Measurements from ENCODE around the gene NDUFS1.
"Not testable (repeated sequence)": the region's sequence is repeated elsewhere in the genome, so short reads cannot be mapped to it uniquely, and the experiment has no call there.

The NDUFS1 gene

GRCh38 chr2:206159346-206160124, at the start of gene NDUFS1, which contains the start of gene EEF1B2:
TSS of gene NDUFS1 (minus strand) at chr2:206159444. CDS start at chr2:206153678, 5,766 bp downstream.
TSS of gene EEF1B2 (plus strand) at chr2:206159895. CDS start at chr2:206159980, 85 bp downstream.
- DNase-seq: peak; percentile 94

- DNase-seq: no peak
These were observed 49.7 kb upstream of the NDUFS1 start for GRCh38 chr2:206208900-206209299.

- not testable (repeated sequence) for DNase-seq
These were observed 48.1 kb upstream of the NDUFS1 start for GRCh38 chr2:206207316-206207715.

GRCh38 chr2:206204710-206205109, 45.5 kb upstream of the NDUFS1 start:
- no peak for DNase-seq

GRCh38 chr2:206203331-206203730, 44.1 kb upstream of the NDUFS1 start:
- no peak for DNase-seq

DNA sequence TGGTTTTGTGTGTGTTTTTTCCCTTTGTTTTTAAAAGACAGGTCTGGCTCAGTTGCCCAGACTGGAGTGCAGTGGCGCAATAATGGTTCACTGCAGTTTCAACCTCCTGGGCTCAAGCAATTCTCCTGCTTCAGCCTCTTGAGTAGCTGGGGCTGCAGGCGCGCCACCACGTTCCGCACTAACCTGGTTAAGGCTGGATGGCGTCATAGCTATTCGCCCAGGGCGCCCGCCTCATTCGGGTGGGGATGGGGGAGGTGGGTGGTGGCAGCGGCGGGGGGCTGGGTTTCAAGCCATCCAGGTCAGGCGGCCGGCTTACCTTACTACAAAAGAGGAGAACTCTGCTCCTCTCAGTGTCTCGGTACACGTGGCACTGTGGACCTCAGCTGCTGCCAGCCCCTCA, 43.2 kb upstream of the NDUFS1 start:
- DNase-seq: no peak

DNA sequence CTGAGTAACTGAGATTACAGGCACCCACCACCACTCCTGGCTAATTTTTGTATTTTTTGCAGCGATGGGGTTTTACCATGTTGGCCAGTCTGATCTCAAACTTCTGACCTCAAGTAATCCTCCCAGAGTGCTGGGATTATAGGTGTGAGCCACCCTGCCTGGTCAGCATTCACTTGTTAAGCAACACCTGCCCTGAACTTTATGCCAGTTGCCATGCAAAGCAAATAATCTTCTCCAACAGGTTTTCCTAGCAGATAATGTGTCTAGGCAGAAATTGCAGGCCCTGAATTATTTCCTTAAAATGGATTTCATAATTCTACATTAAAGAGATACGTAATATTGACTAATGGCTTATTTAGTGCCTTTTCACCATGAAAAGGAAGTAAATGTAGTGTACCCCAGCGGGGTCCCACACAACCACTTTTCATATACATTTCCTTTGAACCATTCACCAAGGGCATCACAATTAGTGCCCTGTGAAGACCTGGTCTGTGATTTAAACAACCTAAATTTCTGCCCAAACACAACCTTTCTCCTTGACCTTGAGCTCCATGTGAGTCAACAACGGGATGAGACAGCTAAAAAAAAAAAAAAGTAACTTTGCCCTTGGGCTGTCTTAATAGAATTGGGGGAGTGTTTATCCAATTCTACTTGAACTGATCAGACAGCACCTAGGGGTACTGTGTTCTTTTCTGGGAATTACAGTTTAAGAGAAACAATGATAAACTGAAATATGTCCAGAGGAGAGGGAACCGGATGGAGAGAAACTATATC, 42.0 kb upstream of the NDUFS1 start:
- DNase-seq: no peak

DNA sequence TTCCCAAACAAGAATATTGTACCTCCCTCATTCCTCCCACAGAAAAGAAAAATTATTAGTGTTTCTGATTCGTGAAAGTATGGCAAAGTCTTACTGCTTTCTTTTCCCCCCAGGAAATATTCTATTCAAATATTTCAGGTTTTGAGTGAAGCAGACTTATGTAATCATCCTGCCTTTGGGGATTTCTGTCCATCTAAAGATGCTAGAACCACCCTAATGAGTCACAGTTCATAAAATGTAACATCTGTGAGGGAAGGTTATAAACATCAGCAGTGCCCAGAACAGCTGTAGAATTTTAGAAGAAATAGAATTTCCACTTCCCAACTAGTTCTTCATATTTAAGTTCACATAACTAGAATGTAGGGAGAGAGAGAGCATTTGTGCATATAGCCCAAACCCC, 39.4 kb upstream of the NDUFS1 start:
- no peak for DNase-seq

DNA sequence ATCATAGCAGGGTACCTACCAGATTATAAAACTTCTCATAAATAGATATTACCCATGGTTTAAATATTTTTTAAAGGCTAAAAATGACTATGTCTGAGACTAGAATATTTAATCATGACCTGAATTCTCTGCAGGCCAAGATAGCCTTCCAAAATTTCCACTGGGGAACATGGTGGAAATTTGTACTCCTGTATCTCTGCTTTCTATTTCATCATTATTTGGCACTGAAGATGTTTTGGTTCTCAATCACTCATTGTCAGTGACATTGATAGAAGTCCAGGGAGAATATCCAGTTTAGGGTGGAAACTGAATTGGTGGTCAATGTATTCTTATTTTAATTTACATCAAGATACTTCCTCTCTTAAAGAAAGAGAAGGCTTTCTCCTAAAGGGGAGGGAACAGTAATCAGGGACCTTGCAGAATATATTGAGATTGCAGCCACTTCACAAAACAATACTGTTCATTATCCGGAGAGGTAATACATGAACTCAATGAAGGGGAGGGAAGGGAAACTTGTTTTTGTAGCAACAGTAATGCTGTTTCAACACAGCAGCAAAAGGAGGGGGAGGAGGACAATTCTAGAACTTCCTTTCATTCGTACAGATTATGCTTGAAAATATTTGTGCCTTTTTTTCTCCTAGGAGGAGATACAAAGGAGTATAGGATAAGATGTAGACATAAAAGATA, 34.6 kb upstream of the NDUFS1 start:
- DNase-seq: no peak

DNA sequence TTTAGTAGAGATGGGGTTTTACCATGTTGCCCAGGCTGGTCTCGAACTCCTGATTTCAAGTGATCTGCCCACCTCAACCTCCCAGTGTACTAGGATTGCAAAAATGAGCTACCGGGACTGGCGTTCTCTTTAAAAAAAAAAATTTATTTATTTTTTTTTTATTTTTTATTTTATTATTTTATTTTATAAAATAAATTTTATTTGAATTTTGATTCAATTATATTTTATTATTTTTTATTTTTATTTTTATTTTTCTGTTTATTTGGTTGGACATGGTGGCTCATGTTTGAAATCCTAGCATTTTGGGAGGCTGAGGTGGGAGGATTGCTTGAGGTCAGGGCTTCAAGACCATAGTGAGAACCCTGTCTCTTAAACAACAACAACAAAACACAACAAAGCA, 32.9 kb upstream of the NDUFS1 start:
- no peak for DNase-seq

DNA sequence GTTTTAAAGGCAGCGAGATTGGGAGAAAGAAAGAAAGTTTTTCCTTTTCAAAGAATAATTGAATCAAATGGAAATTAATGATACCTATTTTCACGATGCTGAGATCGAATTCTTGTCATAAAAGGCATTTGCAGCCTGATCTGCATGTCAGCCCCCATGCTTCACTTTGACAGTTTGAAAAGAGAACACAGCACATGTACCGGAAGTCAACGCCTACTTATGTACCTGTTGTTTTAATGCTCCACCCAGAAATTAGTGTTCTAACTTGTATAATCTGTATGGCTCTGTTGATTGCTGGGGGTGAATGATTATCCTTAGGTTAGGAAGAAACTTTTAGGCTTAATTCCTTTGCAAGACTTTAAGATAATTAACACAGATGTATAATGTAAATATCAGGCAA, 31.4 kb upstream of the NDUFS1 start:
- no peak for DNase-seq

DNA sequence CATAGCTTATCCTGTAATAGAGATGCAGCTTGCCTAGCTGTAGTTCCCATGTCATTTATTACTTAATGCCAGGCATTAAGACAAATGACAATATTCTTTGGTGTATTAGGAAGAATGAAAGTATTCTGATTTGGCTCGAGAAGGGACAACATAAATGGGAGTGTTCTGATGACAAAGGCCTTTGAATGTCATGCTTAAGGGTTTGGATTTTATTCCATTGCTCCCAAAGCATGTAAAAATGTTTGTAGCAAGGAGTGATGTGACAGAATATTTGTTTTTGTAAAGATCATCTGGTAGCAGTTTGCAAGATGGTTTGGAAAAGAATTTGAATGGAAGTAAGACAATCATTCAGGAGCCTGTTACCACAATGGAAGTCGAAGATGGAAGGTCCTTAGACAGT, 30.9 kb upstream of the NDUFS1 start:
- no peak for DNase-seq

DNA sequence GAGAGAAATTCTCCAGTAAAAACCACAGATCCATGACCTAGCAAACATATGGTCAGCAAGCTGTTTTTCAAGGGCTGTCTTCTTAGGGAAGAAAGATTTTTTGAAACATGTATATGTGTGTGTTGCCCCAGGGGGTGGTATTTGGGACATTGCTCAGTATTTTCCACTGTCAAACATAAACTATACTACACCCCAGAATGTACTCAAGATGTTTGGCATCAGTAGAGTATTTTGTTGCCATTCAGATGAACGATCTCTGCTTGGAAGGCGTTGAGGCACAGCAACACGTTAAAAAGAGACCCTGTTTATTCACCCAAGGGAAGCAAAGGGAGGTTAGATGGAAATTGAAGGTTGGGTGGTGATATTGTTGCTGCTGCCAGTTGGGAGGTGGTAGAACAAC, 30.4 kb upstream of the NDUFS1 start:
- DNase-seq: no peak

GRCh38 chr2:206181526-206181925, 22.3 kb upstream of the NDUFS1 start:
- DNase-seq: not testable (repeated sequence)

DNA sequence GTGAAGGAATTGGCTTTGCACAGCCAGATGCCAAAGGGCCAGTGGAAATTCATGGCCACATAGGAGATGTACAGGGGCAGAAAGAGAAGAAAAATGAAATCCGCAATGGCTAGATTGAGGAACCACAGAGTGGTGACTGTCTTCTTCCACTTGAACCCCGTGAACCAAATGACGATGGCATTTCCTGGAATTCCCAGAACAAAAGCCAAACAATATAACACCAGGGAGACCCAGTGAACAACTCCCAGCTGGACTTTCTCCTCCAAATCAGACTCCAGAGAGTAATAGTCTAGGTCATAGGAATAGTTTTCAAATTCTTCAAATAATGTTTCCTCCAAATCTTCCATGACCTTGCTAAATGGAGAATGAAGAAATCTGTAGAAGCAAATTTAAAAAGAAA, 17.7 kb upstream of the NDUFS1 start:
- DNase-seq: no peak

DNA sequence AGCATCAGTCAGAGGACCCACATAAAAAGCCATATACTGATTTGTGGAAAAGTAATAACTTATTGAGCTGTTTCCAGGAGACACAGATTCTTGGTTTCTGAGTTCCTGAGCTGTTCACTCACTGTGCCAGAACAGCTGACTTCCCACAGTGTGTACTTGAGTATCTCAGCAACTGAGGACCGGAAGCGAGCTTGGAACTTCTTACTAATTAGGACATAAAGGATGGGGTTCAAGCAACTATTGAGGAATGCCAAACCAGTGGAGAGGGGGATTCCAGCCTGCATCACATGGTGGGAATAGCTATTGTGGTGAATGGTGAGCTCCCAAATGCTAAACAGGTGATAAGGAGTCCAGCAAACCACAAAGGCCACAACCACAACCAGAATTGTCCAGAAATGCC, 16.9 kb upstream of the NDUFS1 start:
- no peak for DNase-seq

DNA sequence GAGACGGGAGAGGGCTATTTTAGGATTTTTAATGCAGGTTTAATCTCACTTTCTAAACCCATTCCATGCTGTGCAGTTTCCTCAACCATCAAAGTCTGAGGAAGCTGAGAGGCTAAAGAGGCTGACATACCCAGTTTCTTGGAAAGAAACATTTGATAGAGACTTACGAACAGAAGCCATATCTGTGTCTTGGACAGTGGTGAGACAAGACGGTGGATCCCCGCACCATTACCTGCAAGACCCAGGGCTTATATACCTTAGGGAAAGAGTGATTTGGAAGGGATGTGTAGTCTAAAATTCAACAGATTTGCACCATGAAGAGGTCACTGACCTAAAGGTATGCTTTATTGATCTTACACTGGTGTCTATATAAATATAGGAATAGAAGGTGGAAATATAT, 13.9 kb upstream of the NDUFS1 start:
- no peak for DNase-seq

- DNase-seq: not testable (repeated sequence)
These were observed 12.6 kb upstream of the NDUFS1 start for GRCh38 chr2:206171624-206172397.

- DNase-seq: not testable (repeated sequence)
These were observed 9.0 kb upstream of the NDUFS1 start for GRCh38 chr2:206168230-206168629.

GRCh38 chr2:206164261-206164862, 5.1 kb upstream of the NDUFS1 start:
- DNase-seq: no peak

DNA sequence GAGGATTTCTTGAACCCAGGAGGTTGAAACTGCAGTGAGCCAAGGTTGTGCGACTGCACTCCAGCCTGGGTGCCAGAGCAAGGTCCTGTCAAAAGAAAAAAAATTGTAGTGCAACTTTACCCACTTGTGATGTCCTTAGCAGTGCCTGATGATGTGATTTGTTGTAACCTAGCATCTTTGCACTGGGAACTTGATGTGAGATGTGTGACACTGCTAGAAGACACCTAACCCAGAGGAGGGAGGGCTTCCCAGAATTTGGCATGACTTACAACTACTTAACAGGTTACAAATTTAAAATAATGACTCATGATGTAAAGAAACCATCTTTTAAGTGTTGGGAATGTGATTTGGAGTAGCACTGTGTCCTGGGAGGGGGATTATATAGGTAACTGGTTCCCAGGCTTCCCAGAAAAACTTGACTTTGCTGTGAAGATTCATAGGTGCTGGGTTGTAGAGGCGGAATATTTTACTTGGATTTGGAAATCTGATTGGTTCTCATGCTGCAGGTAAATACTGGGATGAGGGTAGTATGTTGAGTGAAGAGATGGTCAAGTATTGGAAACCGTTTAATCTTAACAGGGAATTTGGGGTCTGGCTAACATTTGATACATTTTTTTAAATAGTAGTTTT, 4.1 kb upstream of the NDUFS1 start:
- DNase-seq: no peak

- DNase-seq: not testable (repeated sequence)
These were observed 3.2 kb upstream of the NDUFS1 start for GRCh38 chr2:206162401-206162800.

Measured in SHP77 treated with DMSO at 0.1 percent for 48 hours (cell line).